Liver (tissue), 9 donors: ENCODE data around the gene DNAJC5. TPM values are rescaled to one million over a fixed set of nuclear protein-coding genes. Genes with fewer than 3 reads are reported as not detected.

ENCODE experiments used
- DNase-seq: peaks from one replicate; pipeline ENCODE4 v3.0.0-alpha.2; 2017; ENCODE audit warnings: low spot score
- H3K27ac ChIP-seq, 2 donors: one replicate each; pipeline ENCODE4 v1.7.0; 2013; ENCODE audit warnings: inconsistent platforms in 2 of 2, low read length in 2 of 2, control low read depth in 1 of 2, low read depth in 1 of 2, mild to moderate bottlenecking in 1 of 2
- H3K27me3 ChIP-seq, 4 donors: one replicate each; pipeline versions ENCODE4 v1.6.1 to v1.7.0; 2013; ENCODE audit warnings: low read length in 3 of 4, inconsistent platforms in 1 of 4, mild to moderate bottlenecking in 1 of 4, moderate library complexity in 1 of 4; ENCODE audit not compliant: control insufficient read depth in 4 of 4, insufficient read depth in 4 of 4
- H3K36me3 ChIP-seq, 4 donors: one replicate each; pipeline versions ENCODE4 v1.6.1 to v1.7.0; 2013; ENCODE audit warnings: low read length in 3 of 4, mild to moderate bottlenecking in 3 of 4, low read depth in 1 of 4, moderate library complexity in 1 of 4; ENCODE audit not compliant: control insufficient read depth in 4 of 4, insufficient read depth in 3 of 4
- H3K4me1 ChIP-seq, 4 donors: one replicate each; pipeline versions ENCODE4 v1.6.1 to v1.7.0; 2013; ENCODE audit warnings: low read length in 3 of 4, mild to moderate bottlenecking in 3 of 4, moderate library complexity in 1 of 4; ENCODE audit not compliant: control insufficient read depth in 4 of 4, insufficient read depth in 4 of 4
- H3K4me3 ChIP-seq, 3 donors: one replicate each; pipeline versions ENCODE4 v1.6.1 to v1.7.0; 2013; ENCODE audit warnings: low read length in 3 of 3, control low read depth in 1 of 3, low read depth in 1 of 3, mild to moderate bottlenecking in 1 of 3
- H3K9ac ChIP-seq, 2 donors: one replicate each; pipeline ENCODE4 v1.7.0; 2013; ENCODE audit warnings: low read length in 2 of 2, mild to moderate bottlenecking in 2 of 2, moderate library complexity in 2 of 2, control low read depth in 1 of 2, low read depth in 1 of 2
- H3K9me3 ChIP-seq, 4 donors: one replicate each; pipeline versions ENCODE4 v1.6.1 to v1.7.0; 2013; ENCODE audit warnings: low read length in 3 of 4; ENCODE audit not compliant: control insufficient read depth in 4 of 4
- EGR1 ChIP-seq, 2 donors: IDR thresholded peaks; 2 replicates each; pipeline ENCODE4 v1.6.1; 2016 to 2018; ENCODE audit warnings: antibody characterized with exemption in 2 of 2, low read depth in 2 of 2
- FOXA1 ChIP-seq: IDR thresholded peaks from 2 replicates; pipeline ENCODE4 v1.6.1; 2016; ENCODE audit warnings: antibody characterized with exemption
- GABPA ChIP-seq, 2 donors: IDR thresholded peaks in 1 of 2; conservative IDR thresholded peaks in 1 of 2; 2 replicates each; pipeline ENCODE4 v1.6.1; 2016; ENCODE audit warnings: antibody characterized with exemption in 2 of 2, mild to moderate bottlenecking in 1 of 2, moderate library complexity in 1 of 2
- HNF4A ChIP-seq, 2 donors: conservative IDR thresholded peaks; 2 replicates each; pipeline ENCODE4 v1.6.1; 2016; ENCODE audit warnings: antibody characterized with exemption in 2 of 2, mild to moderate bottlenecking in 2 of 2
- HNF4G ChIP-seq: IDR thresholded peaks from 2 replicates; pipeline ENCODE4 v1.6.1; 2016; ENCODE audit warnings: antibody characterized with exemption
- JUND ChIP-seq, 2 donors: IDR thresholded peaks; 2 replicates each; pipeline ENCODE4 v1.6.1; 2016; ENCODE audit warnings: antibody characterized with exemption in 2 of 2
- NR2F2 ChIP-seq: IDR thresholded peaks from 2 replicates; pipeline ENCODE4 v1.6.1; 2016; ENCODE audit warnings: antibody characterized with exemption
- RAD21 ChIP-seq, 2 donors: IDR thresholded peaks; 2 replicates each; pipeline ENCODE4 v1.6.1; 2016; ENCODE audit warnings: antibody characterized with exemption in 2 of 2, mild to moderate bottlenecking in 2 of 2
- RXRA ChIP-seq, 2 donors: IDR thresholded peaks; 2 replicates each; pipeline ENCODE4 v1.6.1; 2017 to 2018; ENCODE audit warnings: antibody characterized with exemption in 2 of 2, mild to moderate bottlenecking in 1 of 2
- TAF1 ChIP-seq: conservative IDR thresholded peaks from 2 replicates; pipeline ENCODE4 v1.6.1; 2016; ENCODE audit warnings: antibody characterized with exemption, mild to moderate bottlenecking
- YY1 ChIP-seq: IDR thresholded peaks from 2 replicates; pipeline ENCODE4 v1.6.1; 2016; ENCODE audit warnings: antibody characterized with exemption, mild to moderate bottlenecking
- WGBS: extraction: QIAGEN DNeasy Blood & Tissue Kit; methylation state at CpG from one replicate; pipeline ENCODE4 v1.1.7; 2013; 5-methylcytosine and 5-hydroxymethylcytosine counted together
- polyA plus RNA-seq, 2 donors: library from polyadenylated mRNA; stranded (reverse) in 1 of 2; unstranded in 1 of 2; fragments of 200-250 nt in 1 of 2; fragments of >200 nt in 1 of 2; fragmentation: Nextera tagmentation in 1 of 2; extraction: Ambion mirVana in 1 of 2; gene quantifications; one replicate each; pipeline versions ENCODE4 v1.2.1 to v1.2.3, GENCODE V29; 2013 to 2015
- total RNA-seq, 2 donors: library from RNA; depleted of rRNA; stranded (reverse); fragments of >200 nt; gene quantifications; one replicate each; pipeline ENCODE4 v1.2.3, GENCODE V29; 2014
- TF ChIP-seq, protein P1 (sequence below): fragments of 150-350 bp; IDR thresholded peaks from 2 replicates; pipeline ENCODE4 v1.5.1; 2017; ENCODE audit warnings: improper control_type of control experiment, low read depth, low read length; ENCODE audit not compliant: missing input control
- TF ChIP-seq, protein P2 (sequence below): IDR thresholded peaks from 2 replicates; pipeline ENCODE4 v1.6.1; 2016; ENCODE audit warnings: antibody characterized with exemption
- TF ChIP-seq, protein P3 (sequence below): IDR thresholded peaks from 2 replicates; pipeline ENCODE4 v1.6.1; 2016; ENCODE audit warnings: antibody characterized with exemption, mild to moderate bottlenecking
- donor health status: healthy.
- donor health status: healthy.
- donor health status: healthy.
- donor health status: healthy.
- donor health status: healthy.

Gene DNAJC5
- total and polyA plus RNA-seq, 4 donors = 8.2 to 28.6 (median 18.7) TPM

DNA sequence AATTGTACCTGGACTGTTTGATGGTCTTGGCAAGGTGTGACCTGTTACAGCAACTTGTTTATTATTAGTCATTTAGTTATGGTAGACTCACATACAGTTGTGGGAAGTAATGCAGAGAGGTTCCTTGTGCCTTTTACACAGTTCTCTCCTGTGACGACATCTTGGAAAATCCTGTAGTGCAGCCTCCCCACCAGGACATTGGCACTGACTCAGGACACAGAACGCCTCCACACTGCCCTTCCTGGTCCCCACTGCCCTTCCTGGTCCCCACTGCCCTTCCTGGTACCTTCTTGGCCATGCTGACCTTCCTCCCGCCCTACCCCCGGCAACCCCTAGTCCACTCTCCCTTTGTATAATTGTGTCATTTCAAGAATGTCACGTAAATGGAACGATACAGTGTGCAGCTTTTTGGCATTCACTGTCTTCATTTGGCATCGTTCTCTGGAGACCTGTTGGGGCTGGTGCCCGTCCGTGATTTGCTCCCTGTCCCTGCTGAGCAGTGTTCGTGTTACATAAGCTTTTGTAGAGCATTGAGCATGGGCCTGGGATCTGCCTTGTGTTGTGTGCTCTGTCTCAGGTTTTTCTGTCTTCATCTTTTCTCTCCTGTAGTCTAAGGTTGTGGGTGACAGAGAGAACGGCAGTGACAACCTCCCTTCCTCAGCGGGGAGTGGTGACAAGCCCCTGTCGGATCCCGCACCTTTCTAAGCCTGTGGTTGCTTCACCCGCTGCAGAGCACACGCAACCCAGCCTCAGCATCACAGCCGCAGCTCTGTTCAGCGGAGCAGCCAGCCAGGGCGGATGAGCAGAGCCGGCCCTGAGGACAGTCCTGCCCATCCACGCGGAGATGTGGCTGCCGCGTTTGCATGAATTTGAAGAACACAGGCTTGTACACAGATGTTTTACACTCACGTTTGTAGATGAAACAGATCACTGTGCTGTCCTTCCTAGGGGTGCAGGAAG lies 5.4 kb upstream of the DNAJC5 start:
- peaks cover 0 to 13% (median 5%) of the 10 kb centered on the region in 4 donors for H3K4me1 ChIP-seq
- H3K27ac ChIP-seq = no peak overlapping the region
- peaks cover 8 to 49% (median 20%) of the 10 kb centered on the region in 4 donors for H3K36me3 ChIP-seq

DNA sequence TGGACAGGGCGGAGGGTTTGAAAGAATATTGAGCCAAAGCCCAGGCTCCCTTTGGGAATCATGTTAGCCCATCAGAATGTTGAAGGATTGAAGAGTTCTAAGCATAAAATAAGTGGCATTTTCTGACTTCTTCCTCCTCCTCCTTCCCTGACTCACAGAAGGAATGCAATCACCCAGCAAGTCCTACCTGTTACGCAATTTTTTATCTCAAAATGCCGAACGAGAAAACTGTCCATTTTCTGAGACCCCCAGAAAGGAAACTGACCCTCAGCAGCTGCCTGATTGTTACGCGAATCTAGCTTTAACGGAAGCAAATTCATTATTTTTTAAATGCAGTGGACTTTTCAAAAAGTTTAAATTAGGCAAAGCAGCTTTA lies 4.7 kb upstream of the DNAJC5 start:
- Histone ChIP-seq H3K4me1 (peaks cover 0 to 10% (median 4%) of the 10 kb centered on the region in 4 donors), H3K27me3 (no peaks in the 10 kb centered on the region), H3K4me3 (no peak overlapping the region), H3K27ac (no peak overlapping the region), H3K36me3 (peaks cover 8 to 46% (median 20%) of the 10 kb centered on the region in 4 donors), H3K9ac (no peak overlapping the region), H3K9me3 (no peaks in the 10 kb centered on the region)
- TF ChIP-seq, protein P1, sequence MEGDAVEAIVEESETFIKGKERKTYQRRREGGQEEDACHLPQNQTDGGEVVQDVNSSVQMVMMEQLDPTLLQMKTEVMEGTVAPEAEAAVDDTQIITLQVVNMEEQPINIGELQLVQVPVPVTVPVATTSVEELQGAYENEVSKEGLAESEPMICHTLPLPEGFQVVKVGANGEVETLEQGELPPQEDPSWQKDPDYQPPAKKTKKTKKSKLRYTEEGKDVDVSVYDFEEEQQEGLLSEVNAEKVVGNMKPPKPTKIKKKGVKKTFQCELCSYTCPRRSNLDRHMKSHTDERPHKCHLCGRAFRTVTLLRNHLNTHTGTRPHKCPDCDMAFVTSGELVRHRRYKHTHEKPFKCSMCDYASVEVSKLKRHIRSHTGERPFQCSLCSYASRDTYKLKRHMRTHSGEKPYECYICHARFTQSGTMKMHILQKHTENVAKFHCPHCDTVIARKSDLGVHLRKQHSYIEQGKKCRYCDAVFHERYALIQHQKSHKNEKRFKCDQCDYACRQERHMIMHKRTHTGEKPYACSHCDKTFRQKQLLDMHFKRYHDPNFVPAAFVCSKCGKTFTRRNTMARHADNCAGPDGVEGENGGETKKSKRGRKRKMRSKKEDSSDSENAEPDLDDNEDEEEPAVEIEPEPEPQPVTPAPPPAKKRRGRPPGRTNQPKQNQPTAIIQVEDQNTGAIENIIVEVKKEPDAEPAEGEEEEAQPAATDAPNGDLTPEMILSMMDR = no peak
- TF ChIP-seq RAD21 (IDR thresholded peaks at IDR 0.05) = no peak
- no peak for TF ChIP-seq GABPA (IDR thresholded peaks at IDR 0.05 in 1 of 2, conservative IDR thresholded peaks at IDR 0.05 in 1 of 2)
- no peak for TF ChIP-seq NR2F2
- TF ChIP-seq, protein P2, sequence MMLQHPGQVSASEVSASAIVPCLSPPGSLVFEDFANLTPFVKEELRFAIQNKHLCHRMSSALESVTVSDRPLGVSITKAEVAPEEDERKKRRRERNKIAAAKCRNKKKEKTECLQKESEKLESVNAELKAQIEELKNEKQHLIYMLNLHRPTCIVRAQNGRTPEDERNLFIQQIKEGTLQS = no peak
- no peak for TF ChIP-seq EGR1 (IDR thresholded peaks at IDR 0.05; ENCODE audit: low read depth in 2 of 2)
- no peak for TF ChIP-seq YY1
- no peak for TF ChIP-seq TAF1
- TF ChIP-seq HNF4A (conservative IDR thresholded peaks at IDR 0.05) = no peak
- DNase-seq = no peak
- 86% methylated on average over 7 of the region's 7 CpGs for WGBS

More for the DNA sequence above, 5.4 kb upstream of the DNAJC5 start:
- Histone ChIP-seq H3K9ac (no peak overlapping the region), H3K27me3 (no peaks in the 10 kb centered on the region), H3K4me3 (no peak overlapping the region), H3K9me3 (no peaks in the 10 kb centered on the region)
- no peak for DNase-seq
- TF ChIP-seq, protein P3, sequence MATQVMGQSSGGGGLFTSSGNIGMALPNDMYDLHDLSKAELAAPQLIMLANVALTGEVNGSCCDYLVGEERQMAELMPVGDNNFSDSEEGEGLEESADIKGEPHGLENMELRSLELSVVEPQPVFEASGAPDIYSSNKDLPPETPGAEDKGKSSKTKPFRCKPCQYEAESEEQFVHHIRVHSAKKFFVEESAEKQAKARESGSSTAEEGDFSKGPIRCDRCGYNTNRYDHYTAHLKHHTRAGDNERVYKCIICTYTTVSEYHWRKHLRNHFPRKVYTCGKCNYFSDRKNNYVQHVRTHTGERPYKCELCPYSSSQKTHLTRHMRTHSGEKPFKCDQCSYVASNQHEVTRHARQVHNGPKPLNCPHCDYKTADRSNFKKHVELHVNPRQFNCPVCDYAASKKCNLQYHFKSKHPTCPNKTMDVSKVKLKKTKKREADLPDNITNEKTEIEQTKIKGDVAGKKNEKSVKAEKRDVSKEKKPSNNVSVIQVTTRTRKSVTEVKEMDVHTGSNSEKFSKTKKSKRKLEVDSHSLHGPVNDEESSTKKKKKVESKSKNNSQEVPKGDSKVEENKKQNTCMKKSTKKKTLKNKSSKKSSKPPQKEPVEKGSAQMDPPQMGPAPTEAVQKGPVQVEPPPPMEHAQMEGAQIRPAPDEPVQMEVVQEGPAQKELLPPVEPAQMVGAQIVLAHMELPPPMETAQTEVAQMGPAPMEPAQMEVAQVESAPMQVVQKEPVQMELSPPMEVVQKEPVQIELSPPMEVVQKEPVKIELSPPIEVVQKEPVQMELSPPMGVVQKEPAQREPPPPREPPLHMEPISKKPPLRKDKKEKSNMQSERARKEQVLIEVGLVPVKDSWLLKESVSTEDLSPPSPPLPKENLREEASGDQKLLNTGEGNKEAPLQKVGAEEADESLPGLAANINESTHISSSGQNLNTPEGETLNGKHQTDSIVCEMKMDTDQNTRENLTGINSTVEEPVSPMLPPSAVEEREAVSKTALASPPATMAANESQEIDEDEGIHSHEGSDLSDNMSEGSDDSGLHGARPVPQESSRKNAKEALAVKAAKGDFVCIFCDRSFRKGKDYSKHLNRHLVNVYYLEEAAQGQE = no peak
- TF ChIP-seq RAD21 (IDR thresholded peaks at IDR 0.05) (no peak), HNF4G (no peak), RXRA (IDR thresholded peaks at IDR 0.05) (no peak), FOXA1 (no peak), JUND (IDR thresholded peaks at IDR 0.05) (no peak), GABPA (IDR thresholded peaks at IDR 0.05 in 1 of 2, conservative IDR thresholded peaks at IDR 0.05 in 1 of 2) (no peak)
- 89% methylated on average over 25 of the region's 25 CpGs for WGBS
